Suprapubic skin (tissue), 4 donors: ENCODE results near the gene PLXDC1. TPM values are rescaled to one million over a fixed set of nuclear protein-coding genes. Genes with fewer than 3 reads are reported as not detected.

Source experiments
- DNase-seq, 2 donors: peaks; one replicate each; pipeline ENCODE4 v3.0.0-alpha.2; 2019; ENCODE audit warnings: low spot score in 2 of 2
- H3K27ac ChIP-seq: fragments of 200-600 bp; sonication (generic); one replicate; pipeline ENCODE4 v1.5.1; 2019
- H3K27me3 ChIP-seq: fragments of 200-600 bp; sonication (generic); one replicate; pipeline ENCODE4 v1.5.1; 2019
- H3K36me3 ChIP-seq: fragments of 200-600 bp; sonication (generic); one replicate; pipeline ENCODE4 v1.5.1; 2019
- H3K4me1 ChIP-seq: fragments of 200-600 bp; sonication (generic); one replicate; pipeline ENCODE4 v1.5.1; 2019
- H3K4me3 ChIP-seq: fragments of 200-600 bp; sonication (generic); one replicate; pipeline ENCODE4 v1.5.1; 2019; ENCODE audit warnings: mild to moderate bottlenecking
- H3K9me3 ChIP-seq: fragments of 200-600 bp; sonication (generic); one replicate; pipeline ENCODE4 v1.5.1; 2019
- EP300 ChIP-seq: sonication (generic); formaldehyde crosslinking; IDR thresholded peaks from one replicate; pipeline ENCODE4 v1.6.1; 2017; ENCODE audit warnings: antibody characterized with exemption
- POLR2A ChIP-seq, 2 donors: fragments of 450-650 bp; IDR thresholded peaks; one replicate each; pipeline ENCODE4 v1.6.1; 2017; ENCODE audit warnings: antibody characterized with exemption in 2 of 2, mild to moderate bottlenecking in 2 of 2, moderate library complexity in 2 of 2
- POLR2AphosphoS5 ChIP-seq, 3 donors: sonication (generic); formaldehyde crosslinking; IDR thresholded peaks; one replicate each; pipeline ENCODE4 v1.6.1; 2017; ENCODE audit warnings: antibody characterized with exemption in 3 of 3
- WGBS: methylation state at CpG from one replicate; pipeline ENCODE4 v1.1.5; 2018; 5-methylcytosine and 5-hydroxymethylcytosine counted together
- total RNA-seq, 4 donors: library from RNA; depleted of rRNA; stranded (reverse); fragments of >200 nt; gene quantifications; one replicate each; pipeline ENCODE4 v1.1.0, GENCODE V29; 2016
- TF ChIP-seq, protein P1 (sequence below), 2 donors: fragments of 200-600 bp in 1 of 2; fragments of 450-650 bp in 1 of 2; sonication (generic) in 1 of 2; IDR thresholded peaks; one replicate each; pipeline ENCODE4 v1.5.1; 2016 to 2019; ENCODE audit warnings: antibody characterized with exemption in 2 of 2, mild to moderate bottlenecking in 1 of 2, moderate library complexity in 1 of 2

The PLXDC1 gene
- total RNA-seq, 4 donors from 2014 or later = 5.3 to 14.1 (median 6.3) TPM

DNA sequence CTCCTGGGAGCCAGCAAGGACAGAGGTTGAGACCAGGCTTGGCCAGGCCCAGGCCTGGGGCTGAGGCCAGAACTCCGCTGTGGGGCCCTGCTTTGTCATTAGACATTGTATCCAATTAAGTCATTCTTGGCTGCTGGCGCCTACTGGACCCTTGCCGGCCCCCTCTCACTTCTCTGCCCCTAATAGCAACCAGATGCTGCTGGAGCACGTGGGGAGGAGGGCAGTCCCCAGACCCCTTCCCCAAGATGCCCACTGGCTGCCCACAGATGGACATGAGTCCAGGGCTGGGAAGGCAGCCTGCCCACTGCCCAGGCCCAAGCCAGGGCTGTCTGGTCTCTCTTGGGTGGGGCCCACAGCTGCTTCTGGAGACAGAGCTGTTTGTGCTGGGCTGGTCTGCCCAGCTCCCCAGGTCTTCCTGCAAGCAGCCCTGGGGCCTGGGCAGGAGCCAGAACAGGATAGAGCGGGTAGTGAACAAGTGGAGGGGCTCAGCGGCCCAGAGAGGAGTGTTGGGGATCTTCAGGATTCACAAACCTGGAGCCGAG lies 7.8 kb downstream of the PLXDC1 start:
- TF ChIP-seq POLR2A (IDR thresholded peaks at IDR 0.05) (no peak), EP300 (no peak), POLR2AphosphoS5 (IDR thresholded peaks at IDR 0.05) (no peak)
- TF ChIP-seq, protein P1, sequence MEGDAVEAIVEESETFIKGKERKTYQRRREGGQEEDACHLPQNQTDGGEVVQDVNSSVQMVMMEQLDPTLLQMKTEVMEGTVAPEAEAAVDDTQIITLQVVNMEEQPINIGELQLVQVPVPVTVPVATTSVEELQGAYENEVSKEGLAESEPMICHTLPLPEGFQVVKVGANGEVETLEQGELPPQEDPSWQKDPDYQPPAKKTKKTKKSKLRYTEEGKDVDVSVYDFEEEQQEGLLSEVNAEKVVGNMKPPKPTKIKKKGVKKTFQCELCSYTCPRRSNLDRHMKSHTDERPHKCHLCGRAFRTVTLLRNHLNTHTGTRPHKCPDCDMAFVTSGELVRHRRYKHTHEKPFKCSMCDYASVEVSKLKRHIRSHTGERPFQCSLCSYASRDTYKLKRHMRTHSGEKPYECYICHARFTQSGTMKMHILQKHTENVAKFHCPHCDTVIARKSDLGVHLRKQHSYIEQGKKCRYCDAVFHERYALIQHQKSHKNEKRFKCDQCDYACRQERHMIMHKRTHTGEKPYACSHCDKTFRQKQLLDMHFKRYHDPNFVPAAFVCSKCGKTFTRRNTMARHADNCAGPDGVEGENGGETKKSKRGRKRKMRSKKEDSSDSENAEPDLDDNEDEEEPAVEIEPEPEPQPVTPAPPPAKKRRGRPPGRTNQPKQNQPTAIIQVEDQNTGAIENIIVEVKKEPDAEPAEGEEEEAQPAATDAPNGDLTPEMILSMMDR (IDR thresholded peaks at IDR 0.05) = no peak
- no peak overlapping the region for H3K4me3 ChIP-seq
- H3K9me3 ChIP-seq = no peaks in the 10 kb centered on the region
- peak in 1 of 2 donors; percentile 77 for DNase-seq
- H3K27me3 ChIP-seq = no peaks in the 10 kb centered on the region
- peaks cover 37% of the 10 kb centered on the region for H3K4me1 ChIP-seq
- peak overlapping the region; percentile 88 for H3K27ac ChIP-seq
- no peaks in the 10 kb centered on the region for H3K36me3 ChIP-seq
- WGBS = 59% methylated on average over 6 of the region's 7 CpGs

DNA sequence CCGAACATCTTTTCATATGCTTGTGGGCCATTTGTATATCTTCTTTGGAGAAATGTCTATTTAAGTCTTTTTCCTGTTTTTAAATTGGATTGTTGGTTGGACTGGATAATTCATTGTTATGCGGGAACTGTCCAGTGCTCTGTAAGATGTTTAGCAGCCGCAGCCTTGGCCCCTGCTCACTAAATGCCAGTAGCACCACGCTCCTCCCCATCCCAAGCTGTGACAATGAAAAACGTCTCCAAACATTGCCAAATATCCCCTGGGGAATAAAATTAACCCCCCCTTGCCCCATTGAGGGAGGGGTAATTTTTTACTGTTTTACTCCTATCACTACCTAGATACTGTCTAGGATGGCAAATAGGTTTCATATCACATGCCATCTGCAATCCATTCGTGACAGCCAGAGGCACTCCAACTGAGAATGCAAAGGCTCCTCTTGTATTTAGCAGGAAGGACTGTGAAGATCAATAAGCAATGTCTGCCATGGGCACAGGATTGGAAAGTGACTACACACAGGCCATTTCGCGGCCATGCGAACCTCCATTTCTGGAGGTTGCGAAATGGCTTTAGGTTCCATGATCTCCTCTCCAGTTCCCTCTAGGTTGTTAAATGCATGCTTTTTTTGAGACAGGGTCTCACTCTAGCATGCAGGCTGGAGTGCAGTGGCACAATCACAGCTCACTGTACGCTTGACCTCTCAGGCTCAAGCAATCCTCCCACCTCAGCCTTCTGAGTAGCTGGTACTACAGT lies 9.3 kb downstream of the PLXDC1 start:
- Histone ChIP-seq H3K36me3 (no peaks in the 10 kb centered on the region), H3K9me3 (no peaks in the 10 kb centered on the region), H3K27me3 (no peaks in the 10 kb centered on the region), H3K4me3 (no peak overlapping the region), H3K27ac (no peak overlapping the region), H3K4me1 (peaks cover 43% of the 10 kb centered on the region)
- no peak for DNase-seq
- TF ChIP-seq EP300 (no peak), POLR2AphosphoS5 (IDR thresholded peaks at IDR 0.05) (no peak), POLR2A (IDR thresholded peaks at IDR 0.05) (no peak)
- TF ChIP-seq, protein P1 (IDR thresholded peaks at IDR 0.05) = no peak
- WGBS = 85% methylated on average over 11 of the region's 11 CpGs

DNA sequence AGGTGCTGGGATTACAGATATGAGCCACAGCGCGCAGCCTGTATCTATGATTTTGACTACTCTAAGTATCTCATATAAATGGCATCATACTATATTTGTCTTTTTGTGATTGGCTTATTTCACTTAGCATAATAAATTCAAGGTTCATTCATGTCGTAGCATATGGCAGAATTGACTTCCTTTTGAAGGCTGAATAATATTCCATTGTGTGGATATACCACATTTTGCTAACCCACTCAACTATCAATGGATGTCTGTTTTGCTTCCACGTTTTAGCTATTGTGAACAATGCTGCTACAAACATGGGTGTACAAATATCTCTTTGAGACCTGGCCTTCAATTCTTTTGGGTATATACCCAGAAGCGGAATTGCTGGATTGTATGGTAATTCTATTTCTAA lies 10.1 kb downstream of the PLXDC1 start:
- TF ChIP-seq, protein P1 (IDR thresholded peaks at IDR 0.05) = no peak
- TF ChIP-seq EP300 (no peak), POLR2A (IDR thresholded peaks at IDR 0.05) (no peak), POLR2AphosphoS5 (IDR thresholded peaks at IDR 0.05) (no peak)
- peaks cover 43% of the 10 kb centered on the region for H3K4me1 ChIP-seq
- 93% methylated on average over 5 of the region's 5 CpGs for WGBS
- no peak for DNase-seq
- H3K27ac ChIP-seq = no peak overlapping the region
- H3K4me3 ChIP-seq = no peak overlapping the region
- no peaks in the 10 kb centered on the region for H3K36me3 ChIP-seq
- no peaks in the 10 kb centered on the region for H3K9me3 ChIP-seq
- H3K27me3 ChIP-seq = no peaks in the 10 kb centered on the region

DNA sequence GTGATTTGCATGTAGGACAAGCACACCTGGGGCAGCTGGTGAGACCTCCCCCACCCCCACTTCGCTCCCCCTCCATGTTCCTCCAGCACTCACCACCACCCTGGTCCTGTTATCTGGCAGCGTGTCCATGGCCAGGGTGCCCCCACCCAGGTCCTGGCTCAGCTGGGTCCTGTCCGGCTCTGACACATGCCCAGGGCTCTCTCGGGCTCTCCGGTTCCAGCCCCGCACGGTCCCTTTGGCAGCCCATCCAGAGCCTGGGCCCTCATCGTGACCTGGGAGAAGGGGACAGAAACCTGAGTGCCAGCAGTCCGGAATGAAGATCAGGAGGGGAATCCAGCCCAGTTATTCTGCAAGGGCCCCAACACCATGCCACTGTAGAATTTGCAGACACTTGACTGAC lies 11.9 kb downstream of the PLXDC1 start:
- Histone ChIP-seq H3K4me3 (no peak overlapping the region), H3K4me1 (peaks cover 34% of the 10 kb centered on the region), H3K27ac (no peak overlapping the region), H3K9me3 (no peaks in the 10 kb centered on the region), H3K36me3 (no peaks in the 10 kb centered on the region), H3K27me3 (no peaks in the 10 kb centered on the region)
- no peak for DNase-seq
- 97% methylated on average over 9 of the region's 9 CpGs for WGBS
- TF ChIP-seq POLR2A (IDR thresholded peaks at IDR 0.05) = no peak
- TF ChIP-seq, protein P1 (IDR thresholded peaks at IDR 0.05) = no peak
- no peak for TF ChIP-seq POLR2AphosphoS5 (IDR thresholded peaks at IDR 0.05)
- TF ChIP-seq EP300 = no peak

DNA sequence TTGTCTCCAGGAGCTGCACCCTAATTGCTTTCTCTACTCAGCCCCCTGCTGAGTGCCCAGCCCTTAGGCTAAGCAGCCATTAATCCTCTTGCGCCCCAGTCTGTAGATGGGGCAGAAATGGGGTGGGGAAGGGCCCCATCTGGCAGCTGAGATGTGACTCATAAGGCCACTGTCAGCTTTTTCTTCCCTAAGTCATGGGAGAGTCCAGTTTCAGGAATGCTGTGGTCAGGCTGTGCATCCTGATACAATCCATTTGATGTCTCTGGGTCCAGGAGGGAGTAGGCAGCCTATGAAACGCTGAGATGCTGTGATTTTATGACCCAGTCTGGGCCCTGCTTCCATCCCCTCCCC lies 12.3 kb downstream of the PLXDC1 start:
- Histone ChIP-seq H3K4me1 (peaks cover 30% of the 10 kb centered on the region), H3K36me3 (no peaks in the 10 kb centered on the region), H3K9me3 (no peaks in the 10 kb centered on the region), H3K27ac (no peak overlapping the region), H3K27me3 (no peaks in the 10 kb centered on the region), H3K4me3 (no peak overlapping the region)
- DNase-seq = no peak
- TF ChIP-seq POLR2A (IDR thresholded peaks at IDR 0.05) = no peak
- 46% methylated on average over 2 of the region's 2 CpGs for WGBS
